ENCODE measurements around the gene TAMALIN.

Gene TAMALIN

GRCh38 chr12:52032446-52032803 is 25.7 kb downstream of the TAMALIN start:
- peak overlapping the region; percentile 43 for H3K4me3 ChIP-seq (ENCODE audit: low read length)
- no peaks in the 10 kb centered on the region for H3K79me2 ChIP-seq (ENCODE audit: low read length)
- peak overlapping the region; percentile 58 for H3K9ac ChIP-seq (ENCODE audit: low read length)
- peak overlapping the region; percentile 78 for H3K4me2 ChIP-seq (ENCODE audit: low read depth, low read length)
- no peaks in the 10 kb centered on the region for H3K9me3 ChIP-seq (replicated peaks; ENCODE audit: insufficient read depth, low read length)
- H3K9me2 ChIP-seq (replicated peaks; ENCODE audit: insufficient read depth, low read length), result no peaks in the 10 kb centered on the region
- peaks cover 19% of the 10 kb centered on the region for H3K27me3 ChIP-seq (replicated peaks; ENCODE audit: insufficient read depth, low read length)
- H3K27ac ChIP-seq (ENCODE audit: low read length), result peak overlapping the region; percentile 36; the same call in 1 of the 2 replicates
- H3K4me1 ChIP-seq (ENCODE audit: low read length), result peaks cover 13% of the 10 kb centered on the region
- peak overlapping the region; percentile 54 for H2AFZ ChIP-seq (ENCODE audit: low read length)
- no peaks in the 10 kb centered on the region for H4K20me1 ChIP-seq (ENCODE audit: insufficient read depth, low read length)
- peaks cover 31% of the 10 kb centered on the region for H3F3A ChIP-seq (ENCODE audit: insufficient read depth, low read length)
- DNase-seq, result no peak
- no peaks in the 10 kb centered on the region for H3K36me3 ChIP-seq (replicated peaks; ENCODE audit: insufficient read depth, low read length)
- no peak for TF ChIP-seq EZH2phosphoT487 (IDR thresholded peaks at IDR 0.05; ENCODE audit: low read length)

- Histone ChIP-seq H3K4me2 (ENCODE audit: low read depth, low read length) (peak overlapping the region; percentile 78), H3K36me3 (replicated peaks; ENCODE audit: insufficient read depth, low read length) (no peaks in the 10 kb centered on the region), H3F3A (ENCODE audit: insufficient read depth, low read length) (peaks cover 34% of the 10 kb centered on the region), H3K27ac (ENCODE audit: low read length) (peak overlapping the region; percentile 36; the same call in 1 of the 2 replicates), H4K20me1 (ENCODE audit: insufficient read depth, low read length) (no peaks in the 10 kb centered on the region), H3K9me3 (replicated peaks; ENCODE audit: insufficient read depth, low read length) (no peaks in the 10 kb centered on the region), H3K4me1 (ENCODE audit: low read length) (peaks cover 13% of the 10 kb centered on the region), H3K9ac (ENCODE audit: low read length) (peak overlapping the region; percentile 69), H3K4me3 (ENCODE audit: low read length) (peak overlapping the region; percentile 54), H2AFZ (ENCODE audit: low read length) (peak overlapping the region; percentile 54), H3K9me2 (replicated peaks; ENCODE audit: insufficient read depth, low read length) (no peaks in the 10 kb centered on the region), H3K27me3 (replicated peaks; ENCODE audit: insufficient read depth, low read length) (peaks cover 19% of the 10 kb centered on the region), H3K79me2 (ENCODE audit: low read length) (no peaks in the 10 kb centered on the region)
- TF ChIP-seq CTCF (IDR thresholded peaks at IDR 0.05; ENCODE audit: low read length) (no peak), EZH2phosphoT487 (IDR thresholded peaks at IDR 0.05; ENCODE audit: low read length) (no peak), EZH2 (optimal IDR thresholded peaks at IDR 0.05; ENCODE audit: low read depth, low read length) (no peak)
- DNase-seq, result peak; percentile 92
Observed at GRCh38 chr12:52032804-52033445, 26.2 kb downstream of the TAMALIN start.

- DNase-seq, result no peak
- peak overlapping the region; percentile 21; the same call in 1 of the 2 replicates for H3K27ac ChIP-seq (ENCODE audit: low read length)
- TF ChIP-seq CTCF (IDR thresholded peaks at IDR 0.05; ENCODE audit: low read length) (no peak), EZH2phosphoT487 (IDR thresholded peaks at IDR 0.05; ENCODE audit: low read length) (no peak), EZH2 (optimal IDR thresholded peaks at IDR 0.05; ENCODE audit: low read depth, low read length) (no peak)
Observed at GRCh38 chr12:52033446-52034140, 26.8 kb downstream of the TAMALIN start.

More at GRCh38 chr12:52033446-52034140, 26.8 kb downstream of the TAMALIN start:
- Histone ChIP-seq H2AFZ (ENCODE audit: low read length) (peak overlapping the region; percentile 10; the same call in 1 of the 2 replicates), H3K36me3 (replicated peaks; ENCODE audit: insufficient read depth, low read length) (no peaks in the 10 kb centered on the region), H3K4me3 (ENCODE audit: low read length) (peak overlapping the region; percentile 54), H3K79me2 (ENCODE audit: low read length) (no peaks in the 10 kb centered on the region), H3F3A (ENCODE audit: insufficient read depth, low read length) (peaks cover 34% of the 10 kb centered on the region), H3K9me3 (replicated peaks; ENCODE audit: insufficient read depth, low read length) (no peaks in the 10 kb centered on the region), H3K9me2 (replicated peaks; ENCODE audit: insufficient read depth, low read length) (no peaks in the 10 kb centered on the region), H3K4me2 (ENCODE audit: low read depth, low read length) (peak overlapping the region; percentile 78), H3K27me3 (replicated peaks; ENCODE audit: insufficient read depth, low read length) (peaks cover 19% of the 10 kb centered on the region), H3K4me1 (ENCODE audit: low read length) (peaks cover 13% of the 10 kb centered on the region), H4K20me1 (ENCODE audit: insufficient read depth, low read length) (no peaks in the 10 kb centered on the region), H3K9ac (ENCODE audit: low read length) (peak overlapping the region; percentile 69)

Data from MM.1S (cell line).